WERI-Rb-1 (cell line): ENCODE data around the gene TTC28.

Experiments used
- DNase-seq: peaks from one replicate; pipeline ENCODE4 v3.0.0-alpha.2; 2020
- H3K27ac ChIP-seq: fragments of 250-450 bp; sonication (Bioruptor Pico); 2 replicates; pipeline ENCODE4 v1.5.1; 2020; ENCODE audit warnings: mild to moderate bottlenecking, moderate library complexity
- H3K27me3 ChIP-seq: fragments of 250-450 bp; sonication (Bioruptor Pico); 2 replicates; pipeline ENCODE4 v1.5.1; 2021; ENCODE audit warnings: mild to moderate bottlenecking, low read depth, moderate library complexity; ENCODE audit not compliant: insufficient read depth, severe bottlenecking
- H3K36me3 ChIP-seq: fragments of 250-450 bp; sonication (Bioruptor Pico); 2 replicates; pipeline ENCODE4 v1.5.1; 2020; ENCODE audit warnings: mild to moderate bottlenecking, moderate library complexity
- H3K4me3 ChIP-seq: 2 replicates; pipeline ENCODE4 v1.5.1; 2011; ENCODE audit warnings: low read depth, mild to moderate bottlenecking, control low read depth, low read length
- H3K9me3 ChIP-seq: fragments of 250-450 bp; sonication (Bioruptor Pico); 2 replicates; pipeline ENCODE4 v1.5.1; 2021; ENCODE audit warnings: mild to moderate bottlenecking, moderate library complexity; ENCODE audit not compliant: severe bottlenecking
- CTCF ChIP-seq: IDR thresholded peaks from 2 replicates; pipeline ENCODE4 v1.5.1; 2011; ENCODE audit warnings: low read depth, mild to moderate bottlenecking, control low read depth, inconsistent platforms, low read length

TTC28 gene

GRCh38 chr22:28252539-28252938 is 427.1 kb downstream of the TTC28 start:
- no peaks in the 10 kb centered on the region for H3K9me3 ChIP-seq
- no peak for DNase-seq
- no peak overlapping the region for H3K27ac ChIP-seq
- TF ChIP-seq CTCF: no peak
- H3K4me3 ChIP-seq: no peak overlapping the region
- no peaks in the 10 kb centered on the region for H3K36me3 ChIP-seq
- H3K27me3 ChIP-seq: no peaks in the 10 kb centered on the region

GRCh38 chr22:28250036-28250695 is 429.5 kb downstream of the TTC28 start:
- Histone ChIP-seq H3K9me3 (no peaks in the 10 kb centered on the region), H3K4me3 (no peak overlapping the region), H3K27ac (no peak overlapping the region), H3K27me3 (no peaks in the 10 kb centered on the region), H3K36me3 (no peaks in the 10 kb centered on the region)
- DNase-seq: no peak
- TF ChIP-seq CTCF: no peak

- no peak overlapping the region for H3K27ac ChIP-seq
- no peaks in the 10 kb centered on the region for H3K27me3 ChIP-seq
- no peaks in the 10 kb centered on the region for H3K36me3 ChIP-seq
- no peak for DNase-seq
- H3K4me3 ChIP-seq: no peak overlapping the region
- TF ChIP-seq CTCF: no peak
- H3K9me3 ChIP-seq: no peaks in the 10 kb centered on the region
Observed at GRCh38 chr22:28249402-28249801, 430.2 kb downstream of the TTC28 start.

GRCh38 chr22:28247667-28248363 is 431.8 kb downstream of the TTC28 start:
- no peak for DNase-seq
- Histone ChIP-seq H3K9me3 (no peaks in the 10 kb centered on the region), H3K36me3 (no peaks in the 10 kb centered on the region), H3K27ac (no peak overlapping the region), H3K27me3 (no peaks in the 10 kb centered on the region), H3K4me3 (no peak overlapping the region)
- TF ChIP-seq CTCF: no peak

- no peaks in the 10 kb centered on the region for H3K36me3 ChIP-seq
- TF ChIP-seq CTCF: no peak
- H3K4me3 ChIP-seq: no peak overlapping the region
- H3K27ac ChIP-seq: no peak overlapping the region
- no peaks in the 10 kb centered on the region for H3K9me3 ChIP-seq
- H3K27me3 ChIP-seq: no peaks in the 10 kb centered on the region
- no peak for DNase-seq
Observed at GRCh38 chr22:28247136-28247535, 432.5 kb downstream of the TTC28 start.

GRCh38 chr22:28246397-28246796 is 433.2 kb downstream of the TTC28 start:
- no peak overlapping the region for H3K27ac ChIP-seq
- no peaks in the 10 kb centered on the region for H3K9me3 ChIP-seq
- no peak overlapping the region for H3K4me3 ChIP-seq
- no peak for TF ChIP-seq CTCF
- no peaks in the 10 kb centered on the region for H3K27me3 ChIP-seq
- DNase-seq: no peak
- no peaks in the 10 kb centered on the region for H3K36me3 ChIP-seq
